Smooth muscle cell (in vitro differentiated cells): ENCODE data around the gene SPTA1. TPM values are rescaled to one million over a fixed set of nuclear protein-coding genes. Genes with fewer than 3 reads are reported as not detected.
"Not testable (repeated sequence)": the region's sequence is repeated elsewhere in the genome, so short reads cannot be mapped to it uniquely, and the experiment has no call there.

Experiments
- DNase-seq: peaks from one replicate; lab custom pipeline; 2025; ENCODE audit not compliant: unreplicated experiment; lab: John Stamatoyannopoulos, UW
- H2AFZ ChIP-seq: fragments of 200-600 bp; sonication (generic); 2 replicates; pipeline ENCODE4 v1.6.0; 2016; ENCODE audit warnings: antibody characterized with exemption, low read depth, mild to moderate bottlenecking
- H3F3A ChIP-seq: fragments of 200-600 bp; sonication (generic); 2 replicates; pipeline ENCODE4 v1.6.0; 2017; ENCODE audit warnings: antibody characterized with exemption, low read depth
- H3K27ac ChIP-seq: fragments of 200-600 bp; sonication (generic); 2 replicates; pipeline ENCODE4 v1.5.1; 2016; ENCODE audit warnings: low read depth, mild to moderate bottlenecking
- H3K27me3 ChIP-seq: fragments of 200-600 bp; sonication (generic); 2 replicates; pipeline ENCODE4 v1.6.1; 2016; ENCODE audit warnings: low read depth, mild to moderate bottlenecking
- H3K36me3 ChIP-seq: fragments of 200-600 bp; sonication (generic); 2 replicates; pipeline ENCODE4 v1.5.1; 2016; ENCODE audit warnings: low read depth
- H3K4me1 ChIP-seq: fragments of 200-600 bp; sonication (generic); 2 replicates; pipeline ENCODE4 v1.5.1; 2016; ENCODE audit warnings: low read depth
- H3K4me2 ChIP-seq: fragments of 200-600 bp; sonication (generic); 2 replicates; pipeline ENCODE4 v1.6.0; 2016; ENCODE audit warnings: mild to moderate bottlenecking
- H3K4me3 ChIP-seq: fragments of 200-600 bp; sonication (generic); 2 replicates; pipeline ENCODE4 v1.5.1; 2016; ENCODE audit warnings: mild to moderate bottlenecking
- H3K79me2 ChIP-seq: fragments of 200-600 bp; sonication (generic); 2 replicates; pipeline ENCODE4 v1.6.0; 2016; ENCODE audit warnings: low read depth, mild to moderate bottlenecking
- H3K9ac ChIP-seq: fragments of 200-600 bp; sonication (generic); 2 replicates; pipeline ENCODE4 v1.6.0; 2016; ENCODE audit warnings: low read depth
- H3K9me3 ChIP-seq: fragments of 200-600 bp; sonication (generic); replicated peaks from 2 replicates; pipeline ENCODE4 v1.5.1; 2016; ENCODE audit warnings: low read depth
- H4K20me1 ChIP-seq: fragments of 200-600 bp; sonication (generic); 2 replicates; pipeline ENCODE4 v1.6.0; 2016; ENCODE audit warnings: low read depth
- CTCF ChIP-seq: fragments of 200-600 bp; sonication (generic); IDR thresholded peaks from 2 replicates; pipeline ENCODE4 v1.5.1; 2017; ENCODE audit warnings: borderline replicate concordance, mild to moderate bottlenecking, antibody characterized with exemption; ENCODE audit not compliant: insufficient read depth, poor library complexity, severe bottlenecking
- WGBS: methylation state at CpG from one replicate; pipeline ENCODE4 v1.1.7; 2016; ENCODE audit warnings: low lambda C conversion rate; 5-methylcytosine and 5-hydroxymethylcytosine counted together
- polyA plus RNA-seq: library from polyadenylated mRNA; unstranded; fragments of >200 nt; fragmentation: Nextera tagmentation; extraction: Ambion mirVana; gene quantifications from 2 replicates; pipeline ENCODE4 v1.2.1, GENCODE V29; 2016
- total RNA-seq: library from RNA; depleted of rRNA; stranded (reverse); fragments of >200 nt; gene quantifications from 2 replicates; pipeline ENCODE4 v1.2.3, GENCODE V29; 2014

The SPTA1 gene
- total and polyA plus RNA-seq, 2 experiments from 2014 or later = 0.55 TPM; not detected in 1

- H4K20me1 ChIP-seq = no peaks in the 10 kb centered on the region
- no peak overlapping the region for H3K27ac ChIP-seq
- H3K4me1 ChIP-seq = no peaks in the 10 kb centered on the region
- no peak for TF ChIP-seq CTCF
- H3K27me3 ChIP-seq = no peaks in the 10 kb centered on the region
- no peaks in the 10 kb centered on the region for H3K36me3 ChIP-seq
- H3K4me3 ChIP-seq = no peak overlapping the region
- no peak overlapping the region for H3K9ac ChIP-seq
- no peaks in the 10 kb centered on the region for H3F3A ChIP-seq
- no peak overlapping the region for H2AFZ ChIP-seq
- WGBS = 96% methylated on average over 2 of the region's 2 CpGs
- H3K4me2 ChIP-seq = no peak overlapping the region
- no peak for DNase-seq
- H3K79me2 ChIP-seq = no peaks in the 10 kb centered on the region
- H3K9me3 ChIP-seq = no peaks in the 10 kb centered on the region
Measured at GRCh38 chr1:158694596-158694995, 8.1 kb upstream of the SPTA1 start.

DNA sequence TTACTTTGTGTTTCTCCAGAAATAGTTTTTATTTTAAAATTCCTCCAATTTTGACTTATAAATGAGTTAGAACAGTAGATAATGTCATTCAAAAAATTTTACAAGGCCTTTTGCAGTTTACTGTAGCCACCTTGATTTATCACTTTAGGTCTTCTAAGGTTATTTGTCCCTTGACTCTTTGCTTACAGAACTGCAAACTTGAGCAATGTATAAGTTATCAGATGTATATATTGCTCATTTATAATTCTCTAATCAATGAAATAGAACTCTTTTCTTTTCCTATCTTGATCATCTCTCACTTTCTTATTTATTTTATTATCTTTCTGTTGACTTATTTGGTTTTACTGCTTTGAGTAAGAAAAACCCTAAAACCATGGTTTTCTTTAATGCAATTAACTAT, 5.8 kb upstream of the SPTA1 start:
- Histone ChIP-seq H3F3A (no peaks in the 10 kb centered on the region), H3K4me1 (no peaks in the 10 kb centered on the region), H3K79me2 (no peaks in the 10 kb centered on the region), H4K20me1 (no peaks in the 10 kb centered on the region), H3K36me3 (no peaks in the 10 kb centered on the region), H3K9ac (no peak overlapping the region), H3K27ac (no peak overlapping the region), H3K27me3 (no peaks in the 10 kb centered on the region), H3K4me2 (no peak overlapping the region), H3K4me3 (no peak overlapping the region), H2AFZ (no peak overlapping the region), H3K9me3 (no peaks in the 10 kb centered on the region)
- TF ChIP-seq CTCF = no peak
- no peak for DNase-seq

DNA sequence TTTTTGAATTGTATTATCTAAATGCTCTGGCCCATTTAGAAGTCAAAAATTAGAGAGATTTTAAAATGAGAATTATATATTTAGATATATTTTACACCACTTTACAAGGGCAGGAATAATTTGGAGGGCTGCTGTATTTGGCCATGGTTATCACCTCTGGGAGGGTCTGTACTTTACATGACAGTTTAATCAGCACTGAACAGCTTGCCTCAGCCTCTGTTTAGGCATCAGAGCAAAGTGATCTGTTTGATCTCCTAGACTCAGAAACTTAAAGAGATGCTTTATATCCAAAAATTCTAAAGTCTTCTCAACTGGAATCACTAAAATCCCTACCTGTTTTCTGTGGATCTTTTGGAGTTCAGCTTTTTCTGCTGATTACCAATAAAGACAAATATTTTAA, 5.4 kb upstream of the SPTA1 start:
- Histone ChIP-seq H3K36me3 (no peaks in the 10 kb centered on the region), H3K27me3 (no peaks in the 10 kb centered on the region), H3K4me1 (no peaks in the 10 kb centered on the region), H3K4me2 (no peak overlapping the region), H2AFZ (no peak overlapping the region), H3K27ac (no peak overlapping the region), H3K9ac (no peak overlapping the region), H4K20me1 (no peaks in the 10 kb centered on the region), H3K4me3 (no peak overlapping the region), H3K79me2 (no peaks in the 10 kb centered on the region), H3F3A (no peaks in the 10 kb centered on the region), H3K9me3 (no peaks in the 10 kb centered on the region)
- DNase-seq = no peak
- TF ChIP-seq CTCF = no peak

DNA sequence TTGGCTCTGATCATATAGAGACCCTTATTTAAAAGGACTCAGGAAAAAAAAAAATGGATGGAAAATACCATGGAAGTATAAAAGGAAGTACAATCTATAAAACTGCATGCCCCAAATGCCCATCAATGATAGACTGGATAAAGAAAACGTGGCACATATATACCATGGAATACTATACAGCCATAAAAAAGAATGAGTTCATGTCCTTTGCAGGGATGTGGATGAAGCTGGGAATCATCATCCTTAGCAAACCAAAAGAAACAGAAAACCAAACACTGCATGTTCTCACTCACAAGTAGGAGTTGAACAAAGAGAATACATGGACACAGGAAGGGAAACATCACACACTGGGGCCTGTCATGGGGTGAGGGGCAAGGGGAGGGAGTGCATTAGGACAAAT, 4.6 kb upstream of the SPTA1 start:
- not testable (repeated sequence) for H3K9ac ChIP-seq, H4K20me1 ChIP-seq, H3K36me3 ChIP-seq, H2AFZ ChIP-seq, H3K27ac ChIP-seq, H3F3A ChIP-seq, DNase-seq, H3K4me3 ChIP-seq, H3K27me3 ChIP-seq, H3K79me2 ChIP-seq, H3K4me2 ChIP-seq, H3K9me3 ChIP-seq, H3K4me1 ChIP-seq
- WGBS = 64% methylated on average over 1 of the region's 1 CpG
